Glutamatergic neuron (in vitro differentiated cells): ENCODE data around the gene L1CAM. TPM values are rescaled to one million over a fixed set of nuclear protein-coding genes. Genes with fewer than 3 reads are reported as not detected.

ENCODE experiments used
- DNase-seq: peaks from one replicate; pipeline ENCODE4 v3.0.0; 2022
- H3K27ac Mint-ChIP-seq: one replicate; pipeline ENCODE4 v1.8.0; 2020; ENCODE audit warnings: mild to moderate bottlenecking, mixed read lengths, inconsistent platforms; ENCODE audit not compliant: unreplicated experiment
- H3K27me3 Mint-ChIP-seq: one replicate; pipeline ENCODE4 v1.8.0; 2020; ENCODE audit warnings: mild to moderate bottlenecking, moderate library complexity, mixed read lengths, inconsistent platforms; ENCODE audit not compliant: unreplicated experiment
- H3K36me3 Mint-ChIP-seq: one replicate; pipeline ENCODE4 v1.8.0; 2020; ENCODE audit warnings: mild to moderate bottlenecking, mixed read lengths, inconsistent platforms; ENCODE audit not compliant: unreplicated experiment
- H3K4me1 Mint-ChIP-seq: one replicate; pipeline ENCODE4 v1.8.0; 2020; ENCODE audit warnings: mild to moderate bottlenecking, low read depth, mixed read lengths, inconsistent platforms; ENCODE audit not compliant: unreplicated experiment
- H3K4me3 Mint-ChIP-seq: one replicate; pipeline ENCODE4 v1.8.0; 2020; ENCODE audit warnings: mild to moderate bottlenecking, mixed read lengths, inconsistent platforms; ENCODE audit not compliant: unreplicated experiment
- H3K9me3 Mint-ChIP-seq: one replicate; pipeline ENCODE4 v1.8.0; 2020; ENCODE audit warnings: mild to moderate bottlenecking, moderate library complexity, mixed read lengths, inconsistent platforms; ENCODE audit not compliant: unreplicated experiment
- total RNA-seq: library from RNA; stranded (reverse); fragmentation: NEBNext Ultra II Directional; extraction: Animal tissue kit (Norgen Biotek cat#: 25700); gene quantifications from one replicate; pipeline ENCODE4 v1.2.1, GENCODE V29; 2021; ENCODE audit not compliant: unreplicated experiment
- TF ChIP-seq, protein P1 (sequence below): fragments of 200-600 bp; sonication (generic); IDR thresholded peaks from one replicate; pipeline ENCODE4 v1.5.0; 2021; ENCODE audit not compliant: partially characterized antibody, unreplicated experiment

Gene L1CAM
- total RNA-seq, 1 donor from 2014 or later: 925 TPM

DNA sequence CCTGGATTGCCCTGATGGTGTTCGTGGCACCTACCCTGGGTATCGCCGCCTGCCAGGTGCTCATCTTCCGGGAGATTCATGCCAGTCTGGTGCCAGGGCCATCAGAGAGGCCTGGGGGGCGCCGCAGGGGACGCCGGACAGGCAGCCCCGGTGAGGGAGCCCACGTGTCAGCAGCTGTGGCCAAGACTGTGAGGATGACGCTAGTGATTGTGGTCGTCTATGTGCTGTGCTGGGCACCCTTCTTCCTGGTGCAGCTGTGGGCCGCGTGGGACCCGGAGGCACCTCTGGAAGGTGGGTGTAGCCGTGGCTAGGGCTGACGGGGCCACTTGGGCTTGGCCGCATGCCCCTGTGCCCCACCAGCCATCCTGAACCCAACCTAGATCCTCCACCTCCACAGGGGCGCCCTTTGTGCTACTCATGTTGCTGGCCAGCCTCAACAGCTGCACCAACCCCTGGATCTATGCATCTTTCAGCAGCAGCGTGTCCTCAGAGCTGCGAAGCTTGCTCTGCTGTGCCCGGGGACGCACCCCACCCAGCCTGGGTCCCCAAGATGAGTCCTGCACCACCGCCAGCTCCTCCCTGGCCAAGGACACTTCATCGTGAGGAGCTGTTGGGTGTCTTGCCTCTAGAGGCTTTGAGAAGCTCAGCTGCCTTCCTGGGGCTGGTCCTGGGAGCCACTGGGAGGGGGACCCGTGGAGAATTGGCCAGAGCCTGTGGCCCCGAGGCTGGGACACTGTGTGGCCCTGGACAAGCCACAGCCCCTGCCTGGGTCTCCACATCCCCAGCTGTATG, 20.3 kb upstream of the L1CAM start:
- TF ChIP-seq, protein P1, sequence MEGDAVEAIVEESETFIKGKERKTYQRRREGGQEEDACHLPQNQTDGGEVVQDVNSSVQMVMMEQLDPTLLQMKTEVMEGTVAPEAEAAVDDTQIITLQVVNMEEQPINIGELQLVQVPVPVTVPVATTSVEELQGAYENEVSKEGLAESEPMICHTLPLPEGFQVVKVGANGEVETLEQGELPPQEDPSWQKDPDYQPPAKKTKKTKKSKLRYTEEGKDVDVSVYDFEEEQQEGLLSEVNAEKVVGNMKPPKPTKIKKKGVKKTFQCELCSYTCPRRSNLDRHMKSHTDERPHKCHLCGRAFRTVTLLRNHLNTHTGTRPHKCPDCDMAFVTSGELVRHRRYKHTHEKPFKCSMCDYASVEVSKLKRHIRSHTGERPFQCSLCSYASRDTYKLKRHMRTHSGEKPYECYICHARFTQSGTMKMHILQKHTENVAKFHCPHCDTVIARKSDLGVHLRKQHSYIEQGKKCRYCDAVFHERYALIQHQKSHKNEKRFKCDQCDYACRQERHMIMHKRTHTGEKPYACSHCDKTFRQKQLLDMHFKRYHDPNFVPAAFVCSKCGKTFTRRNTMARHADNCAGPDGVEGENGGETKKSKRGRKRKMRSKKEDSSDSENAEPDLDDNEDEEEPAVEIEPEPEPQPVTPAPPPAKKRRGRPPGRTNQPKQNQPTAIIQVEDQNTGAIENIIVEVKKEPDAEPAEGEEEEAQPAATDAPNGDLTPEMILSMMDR: no peak
- no peak for DNase-seq
- Mint-ChIP-seq H3K27me3 (peaks cover 2% of the 10 kb centered on the region), H3K4me3 (no peak overlapping the region), H3K36me3 (no peaks in the 10 kb centered on the region), H3K27ac (no peak overlapping the region), H3K4me1 (peaks cover 10% of the 10 kb centered on the region), H3K9me3 (no peaks in the 10 kb centered on the region)

DNA sequence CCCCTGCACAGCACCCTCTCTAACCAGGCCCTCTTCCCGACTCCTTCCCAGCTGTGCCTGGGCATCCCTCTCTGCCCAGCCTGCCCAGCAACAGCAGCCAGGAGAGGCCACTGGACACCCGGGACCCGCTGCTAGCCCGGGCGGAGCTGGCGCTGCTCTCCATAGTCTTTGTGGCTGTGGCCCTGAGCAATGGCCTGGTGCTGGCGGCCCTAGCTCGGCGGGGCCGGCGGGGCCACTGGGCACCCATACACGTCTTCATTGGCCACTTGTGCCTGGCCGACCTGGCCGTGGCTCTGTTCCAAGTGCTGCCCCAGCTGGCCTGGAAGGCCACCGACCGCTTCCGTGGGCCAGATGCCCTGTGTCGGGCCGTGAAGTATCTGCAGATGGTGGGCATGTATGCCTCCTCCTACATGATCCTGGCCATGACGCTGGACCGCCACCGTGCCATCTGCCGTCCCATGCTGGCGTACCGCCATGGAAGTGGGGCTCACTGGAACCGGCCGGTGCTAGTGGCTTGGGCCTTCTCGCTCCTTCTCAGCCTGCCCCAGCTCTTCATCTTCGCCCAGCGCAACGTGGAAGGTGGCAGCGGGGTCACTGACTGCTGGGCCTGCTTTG, 19.6 kb upstream of the L1CAM start:
- Mint-ChIP-seq H3K27me3 (peaks cover 4% of the 10 kb centered on the region), H3K36me3 (no peaks in the 10 kb centered on the region), H3K9me3 (no peaks in the 10 kb centered on the region), H3K4me1 (peaks cover 14% of the 10 kb centered on the region), H3K4me3 (no peak overlapping the region), H3K27ac (no peak overlapping the region)
- TF ChIP-seq, protein P1: no peak
- no peak for DNase-seq

DNA sequence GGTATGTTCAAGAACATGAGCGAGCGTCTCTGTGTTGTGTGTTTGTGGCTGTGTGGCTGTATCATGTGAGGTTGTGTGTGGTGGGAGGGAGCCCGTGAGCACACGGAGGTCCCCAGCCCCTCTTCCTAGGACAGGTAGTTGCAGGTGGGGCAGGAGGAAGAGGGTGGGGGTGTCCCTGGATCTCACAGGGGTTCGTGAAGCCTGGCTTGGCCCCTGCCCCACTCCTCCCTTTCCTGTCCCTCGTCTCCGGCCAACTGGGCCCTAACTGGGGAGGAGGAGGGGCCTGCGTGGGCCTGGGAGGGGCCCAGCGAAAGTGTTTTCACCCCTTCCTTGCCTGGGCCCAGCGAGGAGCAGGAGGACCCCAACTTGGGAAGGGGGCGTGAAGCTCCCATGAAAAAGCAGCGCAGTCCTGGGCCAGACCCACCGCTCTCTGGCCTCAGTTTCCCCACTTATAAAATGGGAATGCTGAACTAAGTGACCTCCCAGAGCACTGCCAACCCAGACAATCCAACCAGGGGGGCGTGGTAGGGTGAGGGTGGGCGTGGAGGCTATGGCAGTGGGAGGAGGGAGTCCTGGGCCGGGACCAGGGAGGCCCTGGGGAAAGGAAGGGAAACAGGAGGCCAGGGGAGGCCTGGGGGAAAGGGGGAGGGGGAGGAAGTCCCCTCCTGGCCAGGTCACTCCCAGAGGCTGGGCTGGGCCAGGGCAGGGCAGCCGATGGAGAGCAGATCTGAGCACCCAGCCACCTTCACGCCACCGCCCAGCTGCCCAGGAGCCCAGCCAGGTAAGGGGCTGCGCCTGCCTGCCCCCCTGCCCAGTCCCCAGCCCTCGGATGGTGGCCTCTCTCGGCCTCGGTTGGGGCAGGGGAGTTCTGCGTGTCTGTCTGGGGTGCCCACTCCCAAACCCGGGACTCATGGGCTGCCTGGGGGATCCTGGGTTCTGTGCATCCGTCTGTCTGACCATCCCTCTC, 18.3 kb upstream of the L1CAM start, which contains the start of gene AVPR2:
TSS of gene AVPR2 (plus strand) at position 683 of the 967 bp plus-strand sequence. CDS start 473 bp downstream, outside the sequence.
- H3K4me3 Mint-ChIP-seq: no peak within 1 kb of the TSS
- DNase-seq: no peak
- no peaks in the 10 kb centered on the region for H3K9me3 Mint-ChIP-seq
- H3K27ac Mint-ChIP-seq: no peak within 1 kb of the TSS
- H3K27me3 Mint-ChIP-seq: peaks cover 4% of the 10 kb centered on the region
- peaks cover 15% of the 10 kb centered on the region for H3K4me1 Mint-ChIP-seq
- no peaks in the 10 kb centered on the region for H3K36me3 Mint-ChIP-seq
- TF ChIP-seq, protein P1: no peak

DNA sequence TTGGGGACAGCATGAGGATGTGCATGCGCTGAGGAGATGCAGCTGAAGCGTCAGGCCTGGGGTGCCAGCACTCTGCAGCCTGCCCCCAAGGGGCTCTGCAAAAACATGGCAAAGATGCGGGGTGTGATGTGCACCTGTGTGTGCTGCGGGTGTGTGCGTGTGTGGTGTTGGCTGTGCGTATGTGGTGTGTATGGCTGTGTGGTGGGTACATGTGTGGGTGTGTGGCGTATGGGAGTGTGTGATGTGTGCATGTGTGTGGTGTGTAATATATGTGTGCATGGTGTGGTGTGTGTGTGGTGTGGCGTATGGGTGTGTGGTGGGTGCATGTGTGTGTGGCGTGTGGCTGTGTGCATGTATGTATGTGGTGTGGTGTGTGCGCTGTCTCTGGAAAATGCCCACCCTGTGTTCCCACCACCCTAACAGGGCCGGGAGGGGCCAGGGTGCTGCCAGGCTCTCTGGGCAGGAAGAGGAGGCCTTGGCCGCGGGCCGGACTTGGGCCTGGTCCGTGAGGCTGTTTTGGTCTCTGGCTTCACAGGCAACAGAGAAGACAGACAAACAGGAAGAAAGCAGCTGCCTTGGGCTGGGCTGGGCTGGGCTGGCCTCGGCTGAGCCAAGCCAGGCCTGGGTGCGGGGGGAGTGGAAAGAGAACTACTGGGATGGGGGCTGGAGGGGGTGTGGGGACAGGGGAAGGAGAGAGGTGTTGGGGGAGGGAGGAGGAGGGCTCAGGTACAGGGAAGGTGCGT, 17.4 kb upstream of the L1CAM start:
- H3K36me3 Mint-ChIP-seq: no peaks in the 10 kb centered on the region
- DNase-seq: no peak
- H3K4me1 Mint-ChIP-seq: peaks cover 15% of the 10 kb centered on the region
- peak overlapping the region; percentile 9 for H3K4me3 Mint-ChIP-seq
- H3K27ac Mint-ChIP-seq: peak overlapping the region; percentile 46
- TF ChIP-seq, protein P1: no peak
- peaks cover 4% of the 10 kb centered on the region for H3K27me3 Mint-ChIP-seq
- no peaks in the 10 kb centered on the region for H3K9me3 Mint-ChIP-seq
